Osteoblast (primary cell): ENCODE measurements around the gene PAQR4. TPM values are rescaled to one million over a fixed set of nuclear protein-coding genes. Genes with fewer than 3 reads are reported as not detected.

Experiments
- DNase-seq: peaks from one replicate; pipeline ENCODE4 v3.0.0; 2011; ENCODE audit warnings: low spot score, mixed read lengths; ENCODE audit not compliant: insufficient read length; ENCODE audit errors: missing footprints
- H2AFZ ChIP-seq: 2 replicates; pipeline ENCODE4 v1.6.0; 2011; ENCODE audit warnings: mild to moderate bottlenecking, low read length
- H3K27ac ChIP-seq: 2 replicates; pipeline ENCODE4 v1.5.1; 2011; ENCODE audit warnings: mild to moderate bottlenecking, low read depth, low read length, moderate library complexity
- H3K27me3 ChIP-seq: 2 replicates; pipeline ENCODE4 v1.6.0; 2012; ENCODE audit warnings: mild to moderate bottlenecking, control low read depth, inconsistent platforms, low read length, moderate library complexity; ENCODE audit not compliant: insufficient read depth
- H3K36me3 ChIP-seq: 2 replicates; pipeline ENCODE4 v1.5.1; 2011; ENCODE audit warnings: mild to moderate bottlenecking, low read length, control low read depth, moderate library complexity; ENCODE audit not compliant: insufficient read depth
- H3K4me1 ChIP-seq: 2 replicates; pipeline ENCODE4 v1.5.1; 2011; ENCODE audit warnings: mild to moderate bottlenecking, low read length, control low read depth, moderate library complexity; ENCODE audit not compliant: insufficient read depth
- H3K4me2 ChIP-seq: 2 replicates; pipeline ENCODE4 v1.6.0; 2011; ENCODE audit warnings: mild to moderate bottlenecking, low read length; ENCODE audit not compliant: insufficient read depth
- H3K4me3 ChIP-seq: fragments of 200-600 bp; sonication (generic); 3 replicates; pipeline ENCODE4 v1.5.1; 2012; ENCODE audit warnings: mild to moderate bottlenecking, low read length, inconsistent platforms; ENCODE audit not compliant: insufficient read depth
- H3K79me2 ChIP-seq: 2 replicates; pipeline ENCODE4 v1.6.0; 2012; ENCODE audit warnings: mild to moderate bottlenecking, low read length, control low read depth, inconsistent platforms; ENCODE audit not compliant: insufficient read depth
- H3K9me3 ChIP-seq: 2 replicates; pipeline ENCODE4 v1.5.1; 2011; ENCODE audit warnings: low read depth, low read length, control low read depth
- H4K20me1 ChIP-seq: 2 replicates; pipeline ENCODE4 v1.6.0; 2012; ENCODE audit warnings: mild to moderate bottlenecking, low read length, control low read depth; ENCODE audit not compliant: insufficient read depth
- total RNA-seq: library from RNA; depleted of rRNA; stranded (reverse); fragments of >200 nt; gene quantifications from 2 replicates; pipeline ENCODE4 v1.2.3, GENCODE V29; 2012
- TF ChIP-seq, protein P1 (sequence below): IDR thresholded peaks from 2 replicates; pipeline ENCODE4 v1.5.1; 2011; ENCODE audit warnings: mild to moderate bottlenecking, low read depth, low read length, moderate library complexity; ENCODE audit errors: extremely low read depth

Gene PAQR4
- total RNA-seq, 1 donor: 1.8 TPM

- H3K9me3 ChIP-seq: no peaks in the 10 kb centered on the region
- no peak overlapping the region for H3K4me3 ChIP-seq
- peaks cover 8% of the 10 kb centered on the region for H3K4me1 ChIP-seq
- TF ChIP-seq, protein P1, sequence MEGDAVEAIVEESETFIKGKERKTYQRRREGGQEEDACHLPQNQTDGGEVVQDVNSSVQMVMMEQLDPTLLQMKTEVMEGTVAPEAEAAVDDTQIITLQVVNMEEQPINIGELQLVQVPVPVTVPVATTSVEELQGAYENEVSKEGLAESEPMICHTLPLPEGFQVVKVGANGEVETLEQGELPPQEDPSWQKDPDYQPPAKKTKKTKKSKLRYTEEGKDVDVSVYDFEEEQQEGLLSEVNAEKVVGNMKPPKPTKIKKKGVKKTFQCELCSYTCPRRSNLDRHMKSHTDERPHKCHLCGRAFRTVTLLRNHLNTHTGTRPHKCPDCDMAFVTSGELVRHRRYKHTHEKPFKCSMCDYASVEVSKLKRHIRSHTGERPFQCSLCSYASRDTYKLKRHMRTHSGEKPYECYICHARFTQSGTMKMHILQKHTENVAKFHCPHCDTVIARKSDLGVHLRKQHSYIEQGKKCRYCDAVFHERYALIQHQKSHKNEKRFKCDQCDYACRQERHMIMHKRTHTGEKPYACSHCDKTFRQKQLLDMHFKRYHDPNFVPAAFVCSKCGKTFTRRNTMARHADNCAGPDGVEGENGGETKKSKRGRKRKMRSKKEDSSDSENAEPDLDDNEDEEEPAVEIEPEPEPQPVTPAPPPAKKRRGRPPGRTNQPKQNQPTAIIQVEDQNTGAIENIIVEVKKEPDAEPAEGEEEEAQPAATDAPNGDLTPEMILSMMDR: no peak
- DNase-seq: peak; percentile 73
- peaks cover 20% of the 10 kb centered on the region for H3K36me3 ChIP-seq
- H4K20me1 ChIP-seq: peaks cover 39% of the 10 kb centered on the region
- no peak overlapping the region for H3K27ac ChIP-seq
- no peaks in the 10 kb centered on the region for H3K27me3 ChIP-seq
- peaks cover 50% of the 10 kb centered on the region for H3K79me2 ChIP-seq
- H3K4me2 ChIP-seq: no peak overlapping the region
- no peak overlapping the region for H2AFZ ChIP-seq
Measured at GRCh38 chr16:2924901-2925755, 44.0 kb upstream of the PAQR4 start.

GRCh38 chr16:2925951-2926649, 43.0 kb upstream of the PAQR4 start:
- Histone ChIP-seq H3K36me3 (peaks cover 24% of the 10 kb centered on the region), H3K4me3 (no peak overlapping the region), H3K27ac (peak overlapping the region; percentile 43), H3K9me3 (no peaks in the 10 kb centered on the region), H3K4me1 (peaks cover 8% of the 10 kb centered on the region), H4K20me1 (peaks cover 39% of the 10 kb centered on the region), H3K27me3 (no peaks in the 10 kb centered on the region), H3K4me2 (no peak overlapping the region), H3K79me2 (peaks cover 46% of the 10 kb centered on the region), H2AFZ (no peak overlapping the region)
- TF ChIP-seq, protein P1: no peak
- peak; percentile 5 for DNase-seq

DNA sequence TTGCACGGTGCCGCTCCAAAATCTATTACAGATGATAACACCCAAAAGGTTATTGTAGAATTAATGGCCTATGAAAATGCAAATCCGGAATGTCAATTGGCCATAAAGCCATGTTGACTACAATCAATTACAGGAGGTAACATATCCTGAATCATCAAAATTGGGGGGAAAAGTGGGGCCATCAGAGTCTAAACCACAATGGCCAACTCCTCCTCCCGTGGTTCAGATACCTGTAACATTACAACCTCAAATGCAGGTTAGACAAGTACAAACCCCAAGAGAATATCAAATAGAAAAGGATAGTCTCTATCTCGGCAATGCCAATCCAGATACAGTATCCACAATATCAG, 42.5 kb upstream of the PAQR4 start:
- H3K27me3 ChIP-seq: no peaks in the 10 kb centered on the region
- TF ChIP-seq, protein P1: no peak
- peak overlapping the region; percentile 60 for H3K4me3 ChIP-seq
- H4K20me1 ChIP-seq: peaks cover 39% of the 10 kb centered on the region
- peaks cover 8% of the 10 kb centered on the region for H3K4me1 ChIP-seq
- H3K27ac ChIP-seq: peak overlapping the region; percentile 43
- peak overlapping the region; percentile 77 for H2AFZ ChIP-seq
- H3K4me2 ChIP-seq: peak overlapping the region; percentile 80
- no peaks in the 10 kb centered on the region for H3K9me3 ChIP-seq
- peaks cover 44% of the 10 kb centered on the region for H3K79me2 ChIP-seq
- DNase-seq: no peak
- H3K36me3 ChIP-seq: peaks cover 23% of the 10 kb centered on the region
